Stomach (tissue), 9 donors: ENCODE measurements around the gene ANKS1B. TPM values are rescaled to one million over a fixed set of nuclear protein-coding genes. Genes with fewer than 3 reads are reported as not detected.

Experiments used
- DNase-seq, 2 donors: peaks; one replicate each; pipeline versions ENCODE4 v3.0.0 to v3.0.0-alpha.2; 2013 to 2019
- H3K27ac ChIP-seq, 5 donors: fragments of 200-600 bp in 4 of 5; sonication (generic) in 4 of 5; one replicate each; pipeline ENCODE4 v1.5.1; 2013 to 2019; ENCODE audit warnings: mild to moderate bottlenecking in 1 of 5, moderate library complexity in 1 of 5
- H3K27me3 ChIP-seq, 3 donors: fragments of 200-600 bp; sonication (generic); one replicate each; pipeline ENCODE4 v1.5.1; 2017 to 2019; ENCODE audit warnings: mixed run types in 1 of 3
- H3K36me3 ChIP-seq, 4 donors: fragments of 200-600 bp; sonication (generic); 1 replicate in 3 of 4; 2 replicates in 1 of 4; pipeline ENCODE4 v1.5.1; 2016 to 2019
- H3K4me1 ChIP-seq, 4 donors: fragments of 200-600 bp; sonication (generic); one replicate each; pipeline ENCODE4 v1.5.1; 2016 to 2019
- H3K4me3 ChIP-seq, 4 donors: fragments of 200-600 bp; sonication (generic) in 3 of 4; one replicate each; pipeline ENCODE4 v1.5.1; 2016 to 2019; ENCODE audit warnings: mild to moderate bottlenecking in 1 of 4
- H3K9me3 ChIP-seq, 4 donors: fragments of 200-600 bp; sonication (generic); one replicate each; pipeline ENCODE4 v1.5.1; 2016 to 2019
- CTCF ChIP-seq, 7 experiments: fragments of 450-650 bp in 4 of 7; fragments of 200-600 bp in 3 of 7; sonication (generic) in 3 of 7; IDR thresholded peaks; one replicate each; pipeline ENCODE4 v1.5.1; 2016 to 2019; ENCODE audit warnings: antibody characterized with exemption in 7 of 7, control low read depth in 2 of 7, mild to moderate bottlenecking in 1 of 7
- EP300 ChIP-seq: sonication (generic); formaldehyde crosslinking; IDR thresholded peaks from one replicate; pipeline ENCODE4 v1.6.1; 2017; ENCODE audit warnings: antibody characterized with exemption
- POLR2A ChIP-seq, 4 donors: fragments of 450-650 bp; IDR thresholded peaks; one replicate each; pipeline ENCODE4 v1.6.1; 2016; ENCODE audit warnings: antibody characterized with exemption in 4 of 4, control low read depth in 2 of 4, mild to moderate bottlenecking in 1 of 4, moderate library complexity in 1 of 4
- POLR2AphosphoS5 ChIP-seq, 3 donors: sonication (generic); formaldehyde crosslinking; IDR thresholded peaks; one replicate each; pipeline ENCODE4 v1.6.1; 2016; ENCODE audit warnings: antibody characterized with exemption in 3 of 3
- WGBS, 5 donors: extraction: QIAGEN DNeasy Blood & Tissue Kit in 3 of 5; methylation state at CpG; one replicate each; pipeline versions ENCODE4 v1.1.5 to v1.1.7; 2013 to 2018; 5-methylcytosine and 5-hydroxymethylcytosine counted together
- intact Hi-C: fragments of 100-400 bp; cut with DNase I; formaldehyde crosslinking; loops from one replicate; pipeline ENCODE4 v1.15.1; 2023; ENCODE audit warnings: low total_unique reads
- polyA plus RNA-seq, 3 donors: library from polyadenylated mRNA; stranded (reverse); fragments of 200-250 nt; gene quantifications; one replicate each; pipeline ENCODE4 v1.2.3, GENCODE V29; 2013
- total RNA-seq, 5 donors: library from RNA; depleted of rRNA; stranded (reverse); fragments of >200 nt; gene quantifications; one replicate each; pipeline versions ENCODE4 v1.1.0 to v1.2.3, GENCODE V29; 2014 to 2016
- donor health status: healthy with polysubstance abuse.
- donor health status: Bipolar disorder and iron deficiency.
- donor health status: healthy.

The ANKS1B gene
- total and polyA plus RNA-seq, 8 donors = 0.73 to 26.8 (median 2.2) TPM; not detected in 2

- no peak for DNase-seq
- WGBS, 5 donors = 84 to 94% (median 89%) methylated on average over 2 of the region's 2 CpGs
These were observed 276.9 kb downstream of the ANKS1B start for GRCh38 chr12:99707883-99708282.

GRCh38 chr12:99706736-99707473 lies 277.8 kb downstream of the ANKS1B start:
- DNase-seq = no peak
- TF ChIP-seq CTCF (IDR thresholded peaks at IDR 0.05) (no peak), EP300 (no peak), POLR2A (IDR thresholded peaks at IDR 0.05) (no peak), POLR2AphosphoS5 (IDR thresholded peaks at IDR 0.05) (no peak)
- intact Hi-C loops = no loop called here
- Histone ChIP-seq H3K9me3 (no peaks in the 10 kb centered on the region), H3K27me3 (no peaks in the 10 kb centered on the region), H3K4me3 (no peak overlapping the region), H3K36me3 (no peaks in the 10 kb centered on the region), H3K27ac (no peak overlapping the region), H3K4me1 (no peaks in the 10 kb centered on the region)
- 81 to 90% (median 85%) methylated on average over 6 of the region's 6 CpGs for WGBS, 5 donors

More at GRCh38 chr12:99707883-99708282, 276.9 kb downstream of the ANKS1B start:
- TF ChIP-seq POLR2A (IDR thresholded peaks at IDR 0.05) (no peak), POLR2AphosphoS5 (IDR thresholded peaks at IDR 0.05) (no peak), CTCF (IDR thresholded peaks at IDR 0.05) (no peak), EP300 (no peak)
- no peak overlapping the region for H3K27ac ChIP-seq
- H3K4me3 ChIP-seq = no peak overlapping the region
- intact Hi-C loops = no loop called here
- no peaks in the 10 kb centered on the region for H3K4me1 ChIP-seq
- H3K9me3 ChIP-seq = peaks cover 0 to 5% (median 0%) of the 10 kb centered on the region in 4 donors
- no peaks in the 10 kb centered on the region for H3K36me3 ChIP-seq
- H3K27me3 ChIP-seq = no peaks in the 10 kb centered on the region

GRCh38 chr12:99704458-99704857 lies 280.3 kb downstream of the ANKS1B start:
- no peaks in the 10 kb centered on the region for H3K36me3 ChIP-seq
- TF ChIP-seq EP300 = no peak
- TF ChIP-seq CTCF (IDR thresholded peaks at IDR 0.05) = no peak
- TF ChIP-seq POLR2AphosphoS5 (IDR thresholded peaks at IDR 0.05) = no peak
- TF ChIP-seq POLR2A (IDR thresholded peaks at IDR 0.05) = no peak
- no peak overlapping the region for H3K4me3 ChIP-seq
- no peak for DNase-seq
- H3K9me3 ChIP-seq = no peaks in the 10 kb centered on the region
- H3K27ac ChIP-seq = no peak overlapping the region
- H3K4me1 ChIP-seq = no peaks in the 10 kb centered on the region
- H3K27me3 ChIP-seq = no peaks in the 10 kb centered on the region
- intact Hi-C loops = no loop called here

GRCh38 chr12:99704036-99704435 lies 280.7 kb downstream of the ANKS1B start:
- no peak overlapping the region for H3K4me3 ChIP-seq
- no peak for DNase-seq
- intact Hi-C loops = no loop called here
- no peaks in the 10 kb centered on the region for H3K4me1 ChIP-seq
- TF ChIP-seq EP300 (no peak), POLR2A (IDR thresholded peaks at IDR 0.05) (no peak), POLR2AphosphoS5 (IDR thresholded peaks at IDR 0.05) (no peak), CTCF (IDR thresholded peaks at IDR 0.05) (no peak)
- H3K9me3 ChIP-seq = no peaks in the 10 kb centered on the region
- no peaks in the 10 kb centered on the region for H3K27me3 ChIP-seq
- H3K27ac ChIP-seq = no peak overlapping the region
- H3K36me3 ChIP-seq = no peaks in the 10 kb centered on the region
- WGBS, 5 donors = 40 to 62% (median 60%) methylated on average over 1 of the region's 1 CpG
